Right lung (tissue), 5 donors: ENCODE measurements around the gene SIGLEC1. TPM values are rescaled to one million over a fixed set of nuclear protein-coding genes. Genes with fewer than 3 reads are reported as not detected.

Experiments used
- DNase-seq, 2 donors: peaks; one replicate each; pipeline ENCODE4 v3.0.0-alpha.2; 2013
- polyA plus RNA-seq, 5 donors: library from polyadenylated mRNA; unstranded; fragments of 120-200 nt; gene quantifications; one replicate each; pipeline versions ENCODE4 v1.2.1 to v1.2.3, GENCODE V29; 2013; ENCODE audit warnings: inconsistent platforms in 1 of 5, low replicate concordance in 1 of 5; ENCODE audit not compliant: insufficient read length in 5 of 5, insufficient read depth in 1 of 5

Gene SIGLEC1
- polyA plus RNA-seq, 5 donors = 1.6 to 2.9 (median 2.1) TPM

DNA sequence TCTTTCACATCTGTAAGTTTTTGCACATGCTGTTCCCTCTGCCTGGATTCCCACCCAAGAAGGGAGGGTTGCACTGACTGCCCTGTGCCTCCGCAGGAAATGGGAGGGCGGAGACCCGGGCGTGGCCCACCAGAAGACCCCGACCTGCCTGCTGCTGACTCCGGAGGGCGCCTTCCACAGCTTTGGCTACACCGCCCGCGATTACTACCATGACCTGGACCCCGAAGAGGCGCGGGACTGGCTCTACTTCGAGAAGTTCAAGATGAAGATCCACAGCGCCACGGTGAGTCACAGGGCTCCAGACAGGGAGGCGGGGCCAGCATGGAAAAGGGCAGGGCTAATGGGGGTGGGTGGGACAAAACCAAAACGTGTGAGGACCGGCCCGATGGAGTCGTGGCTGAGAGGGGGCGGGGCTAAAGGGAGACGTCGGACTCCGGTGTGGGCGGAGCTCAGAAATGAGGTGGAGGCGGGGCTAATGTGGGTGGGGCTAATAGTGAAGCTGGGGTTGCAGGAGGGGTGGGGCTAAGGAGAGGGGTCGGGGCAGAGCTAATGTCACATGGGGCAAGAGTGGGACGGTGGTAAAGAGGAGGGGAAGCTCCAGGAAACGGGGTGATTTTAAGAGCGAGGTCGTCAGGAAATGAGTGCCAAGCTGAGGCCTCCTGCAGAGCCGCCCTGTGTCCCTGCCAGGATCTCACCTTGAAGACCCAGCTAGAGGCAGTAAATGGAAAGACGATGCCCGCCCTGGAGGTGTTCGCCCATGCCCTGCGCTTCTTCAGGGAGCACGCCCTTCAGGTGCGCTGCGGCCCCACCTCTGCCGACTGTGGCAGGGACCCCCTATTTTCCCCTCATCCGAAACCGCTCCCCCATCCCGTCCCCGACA lies 32.6 kb upstream of the SIGLEC1 start:
- DNase-seq = no peak

DNA sequence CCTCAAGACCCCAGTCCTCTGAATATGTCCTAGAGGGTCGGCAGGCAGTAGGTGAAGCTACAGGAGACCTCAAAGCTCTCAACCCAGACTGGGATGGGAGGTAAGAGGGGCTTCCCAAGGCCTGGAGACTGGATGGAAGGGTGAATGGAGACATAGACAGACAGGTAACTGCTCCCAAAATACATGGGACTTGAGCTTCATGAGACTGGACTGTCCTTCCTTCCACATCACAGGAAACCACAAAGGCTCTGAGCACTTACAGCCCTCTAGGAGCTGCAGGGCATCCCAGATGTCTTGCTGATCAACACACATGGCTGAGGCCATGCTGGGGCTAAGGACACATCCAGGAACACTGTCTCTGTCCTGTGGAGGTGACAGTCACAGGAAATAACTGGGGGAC lies 31.6 kb upstream of the SIGLEC1 start:
- DNase-seq = no peak

DNA sequence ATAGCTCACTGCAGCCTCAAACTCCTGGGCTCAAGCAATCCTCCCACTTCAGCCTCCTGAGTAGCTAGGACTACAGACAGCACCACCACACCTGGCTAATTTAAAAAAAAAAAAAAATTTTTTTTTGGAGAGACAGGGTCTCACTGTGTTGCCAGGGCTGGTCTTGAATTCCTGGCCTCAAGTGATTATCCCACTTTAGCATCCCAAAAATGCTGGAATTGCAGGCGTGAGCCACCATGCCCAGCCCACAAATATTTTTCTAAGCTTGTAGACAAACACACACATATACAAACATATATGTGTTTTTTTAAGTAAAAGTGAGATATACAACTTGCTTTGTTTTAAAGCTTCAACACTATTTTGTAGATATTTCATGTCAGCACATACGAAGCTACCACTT lies 30.9 kb upstream of the SIGLEC1 start:
- no peak for DNase-seq

DNA sequence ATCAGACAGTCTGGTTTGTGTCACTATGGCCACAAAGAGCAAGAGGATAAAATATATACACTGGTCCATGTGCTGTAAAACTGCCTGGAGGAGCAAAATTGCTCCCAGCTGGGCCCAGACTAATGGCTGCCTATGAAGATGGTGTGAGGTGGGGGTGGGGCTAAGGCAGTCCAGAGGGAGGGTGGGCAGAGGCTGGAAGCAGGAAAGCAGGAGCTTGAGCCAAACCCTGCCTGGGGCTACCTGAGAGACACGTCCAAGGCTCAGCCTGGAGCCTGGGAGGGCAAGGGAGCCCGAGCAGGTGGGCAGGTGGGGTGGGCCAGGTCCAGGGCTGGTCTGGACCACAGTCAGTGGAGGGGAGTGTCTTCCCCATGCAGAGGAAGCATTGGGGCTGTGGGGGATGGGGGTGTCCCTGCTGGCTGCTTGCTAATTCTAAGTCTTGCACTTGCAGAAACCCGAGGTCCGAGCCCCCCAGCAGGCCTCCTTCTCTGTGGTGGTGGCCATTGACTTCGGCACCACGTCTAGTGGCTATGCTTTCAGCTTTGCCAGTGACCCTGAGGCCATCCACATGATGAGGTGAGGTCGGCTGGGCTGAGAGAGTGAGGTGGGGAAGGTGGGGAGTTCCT lies 29.5 kb upstream of the SIGLEC1 start:
- DNase-seq = no peak

DNA sequence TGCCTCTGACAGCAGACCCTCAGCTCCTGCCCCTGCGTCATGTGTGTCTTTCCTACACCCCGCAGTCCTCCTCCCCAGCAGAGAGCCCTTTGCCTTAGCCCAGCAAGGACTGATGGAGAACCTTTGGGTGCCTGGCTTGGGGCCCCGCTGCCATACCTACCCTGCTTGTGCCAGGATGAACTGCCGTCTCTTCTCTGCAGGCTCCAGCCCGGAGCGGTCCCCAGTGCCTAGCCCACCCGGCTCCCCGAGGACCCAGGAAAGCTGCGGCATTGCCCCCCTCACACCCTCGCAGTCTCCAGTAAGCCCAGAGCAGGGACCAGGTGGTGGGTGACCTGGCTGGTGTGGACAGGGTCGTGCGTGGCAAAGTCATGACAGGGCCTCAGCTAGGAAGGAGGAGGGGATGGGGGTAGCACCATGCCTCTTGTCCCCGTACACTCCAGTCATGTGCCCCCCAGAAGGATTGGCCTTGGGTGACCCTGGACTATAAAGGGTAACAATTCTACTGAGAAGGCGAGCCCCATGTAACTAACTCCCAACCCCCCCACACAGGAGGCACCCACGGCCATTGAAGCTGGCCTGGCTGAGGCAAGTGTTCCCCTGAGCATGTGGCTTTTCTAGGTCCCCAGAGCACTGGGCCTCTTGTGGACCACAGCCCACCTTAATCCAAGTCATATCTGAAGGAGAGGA lies 28.4 kb upstream of the SIGLEC1 start:
- DNase-seq = no peak

DNA sequence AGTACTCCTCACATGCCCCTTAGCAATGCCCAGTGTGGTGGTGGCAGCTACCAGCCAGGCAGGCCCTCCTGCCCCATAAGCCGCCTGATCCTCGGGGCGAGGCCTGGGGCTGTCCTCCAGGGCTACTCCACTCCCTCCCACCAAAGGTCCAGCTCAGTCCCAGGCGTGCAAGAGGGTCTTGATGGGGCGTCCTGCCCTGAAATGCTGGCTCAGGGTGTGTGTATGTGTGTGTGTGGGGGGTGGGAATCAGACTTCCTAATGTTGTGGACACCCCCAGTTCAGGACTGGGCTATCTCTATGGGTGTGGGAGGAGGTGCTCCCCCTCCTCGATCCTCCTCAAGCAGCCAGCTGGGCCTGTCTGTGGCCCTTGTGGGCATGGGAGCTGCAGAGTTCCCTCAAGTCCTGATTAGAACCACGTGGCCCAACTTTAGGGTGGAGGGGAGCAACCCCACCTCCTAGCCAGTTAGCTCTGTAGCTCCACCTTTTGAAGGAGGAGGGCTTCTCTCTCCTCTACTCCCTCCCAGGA lies 27.6 kb upstream of the SIGLEC1 start:
- DNase-seq = no peak

DNA sequence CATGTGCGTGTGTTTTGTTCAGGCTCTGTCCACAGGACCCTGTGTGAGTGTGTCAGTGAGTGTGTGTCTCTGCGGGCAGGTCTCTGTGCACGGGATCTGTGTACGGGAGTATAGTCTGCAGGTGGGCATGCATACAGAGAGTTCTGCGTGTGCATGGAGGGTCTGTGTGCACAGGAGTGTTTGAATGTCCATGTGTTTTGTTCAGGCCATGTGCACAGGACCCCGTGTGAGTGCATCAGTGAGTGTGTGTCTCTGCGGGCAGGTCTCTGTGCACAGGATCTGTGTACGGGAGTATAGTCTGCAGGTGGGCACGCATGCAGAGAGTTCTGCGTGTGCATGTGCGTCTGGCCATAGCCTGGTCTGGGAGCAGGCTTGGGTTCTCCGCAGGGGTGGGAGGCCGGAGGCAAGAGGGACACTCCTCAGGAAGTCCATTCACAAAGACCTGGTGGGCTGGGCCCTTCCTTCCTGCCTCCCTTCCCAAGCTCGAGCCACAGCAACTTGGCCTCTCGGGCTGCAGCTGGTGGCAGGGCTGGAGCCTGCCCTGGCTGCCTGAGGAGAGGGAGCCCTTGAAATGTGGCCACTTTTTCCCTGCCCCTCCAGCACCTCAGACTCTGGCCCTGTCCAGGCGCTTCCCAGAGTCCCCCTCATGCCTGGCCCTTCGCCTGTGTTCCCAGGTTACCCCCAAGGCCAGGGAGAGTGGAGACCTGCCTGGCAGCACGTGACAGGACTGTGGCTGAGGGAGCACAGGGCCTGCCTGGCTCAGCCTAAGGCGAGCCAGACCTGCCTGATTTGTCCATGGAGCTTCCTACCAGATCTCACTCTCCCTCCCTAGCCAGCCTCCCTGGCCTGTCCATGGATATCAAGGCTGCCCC lies 26.9 kb upstream of the SIGLEC1 start:
- DNase-seq = no peak

DNA sequence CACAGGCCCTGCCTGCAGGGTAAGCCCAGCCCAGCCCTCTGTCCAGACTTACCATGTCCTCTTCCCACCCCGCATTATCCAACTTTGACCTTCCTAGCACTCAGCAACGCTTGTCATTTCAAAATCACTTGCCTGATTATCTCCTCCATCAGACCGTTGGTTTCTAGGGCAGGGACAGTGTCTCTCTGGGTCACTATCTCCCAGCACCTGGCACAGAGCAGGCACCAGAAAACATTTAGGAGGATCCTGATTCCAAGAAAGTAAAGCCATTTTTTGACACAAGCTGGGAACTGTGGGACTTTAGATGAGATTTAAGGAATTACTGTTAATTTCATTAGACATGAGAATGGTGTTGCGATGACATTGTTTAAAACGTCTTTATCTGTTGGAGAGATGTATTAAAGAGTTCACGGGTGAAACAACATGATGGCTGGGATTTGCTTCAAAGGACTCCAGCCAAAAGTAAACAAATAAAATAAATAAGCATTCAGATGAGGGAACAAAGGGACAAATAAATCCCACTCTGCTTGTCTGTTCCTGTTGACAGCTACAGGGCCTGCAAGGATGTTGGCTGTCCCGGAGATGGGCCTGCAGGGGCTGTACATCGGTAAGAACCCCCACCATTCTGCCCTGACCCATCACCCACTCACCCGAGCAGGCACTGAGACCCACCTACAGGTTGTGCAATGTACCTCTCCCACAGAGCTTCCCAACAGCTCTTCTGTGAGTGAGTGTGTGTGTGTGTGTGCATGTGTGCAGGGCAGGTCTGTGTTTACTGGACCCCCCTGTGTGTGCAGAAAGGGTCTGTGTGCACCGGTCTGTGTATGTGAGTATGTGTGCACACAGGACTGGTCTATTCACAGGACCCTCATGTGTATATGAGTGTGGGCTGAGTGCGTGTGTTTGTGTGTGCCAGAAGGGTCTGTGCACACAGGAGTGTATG lies 26.0 kb upstream of the SIGLEC1 start:
- no peak for DNase-seq

DNA sequence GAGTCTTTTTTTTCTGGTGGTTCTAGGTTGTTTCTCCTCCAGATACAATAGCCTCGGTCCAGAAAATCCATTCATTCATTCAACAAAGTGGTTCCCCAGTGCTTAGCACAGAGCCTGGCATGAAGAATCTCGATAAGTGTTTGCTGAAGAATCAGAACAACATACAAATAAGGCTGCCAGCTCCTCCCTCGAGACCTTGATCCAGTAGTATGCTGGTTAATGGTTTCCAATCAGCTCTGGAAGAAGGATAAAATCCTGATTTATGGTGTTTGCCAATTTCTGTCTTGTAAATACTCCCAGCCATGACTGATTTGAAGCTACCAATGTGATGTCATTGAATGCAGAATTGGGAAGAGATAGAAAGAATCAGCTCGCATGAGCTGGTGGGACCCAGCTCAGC lies 23.4 kb upstream of the SIGLEC1 start:
- no peak for DNase-seq

DNA sequence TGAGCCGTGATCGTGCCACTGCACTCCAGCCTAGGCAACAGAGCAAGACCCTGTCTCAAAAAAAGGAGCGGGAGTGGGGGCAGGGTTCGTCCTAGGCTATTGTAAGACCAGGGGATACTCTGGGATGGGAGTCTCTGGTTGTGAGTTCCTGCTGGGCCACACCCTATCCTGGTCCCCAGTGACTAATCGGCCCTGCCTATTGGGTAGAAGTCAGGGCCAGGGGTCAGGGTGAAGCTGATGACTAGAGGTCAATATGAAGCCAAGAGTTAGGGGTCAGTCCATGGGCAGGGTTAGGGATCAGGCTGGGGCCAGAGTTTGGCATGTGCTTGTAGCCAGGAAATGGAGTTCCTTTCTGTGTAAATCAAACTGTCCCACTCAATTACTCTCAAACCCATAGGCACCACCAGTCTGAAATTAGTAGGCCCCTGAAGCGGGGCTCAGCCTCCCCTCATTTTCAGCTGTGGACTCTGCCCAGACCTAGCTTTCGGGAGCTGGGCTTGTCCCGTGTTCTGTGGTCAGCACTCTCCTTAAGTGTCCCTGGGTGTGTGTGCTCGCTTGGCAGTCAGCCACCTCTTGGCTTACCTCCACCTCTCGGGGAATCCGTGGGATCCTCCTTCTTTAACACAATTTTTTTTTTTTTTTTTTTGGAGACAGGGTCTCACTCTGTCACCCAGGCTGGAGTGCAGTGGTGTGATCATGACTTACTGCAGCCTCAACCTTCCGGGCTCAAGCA lies 21.9 kb upstream of the SIGLEC1 start:
- no peak for DNase-seq

DNA sequence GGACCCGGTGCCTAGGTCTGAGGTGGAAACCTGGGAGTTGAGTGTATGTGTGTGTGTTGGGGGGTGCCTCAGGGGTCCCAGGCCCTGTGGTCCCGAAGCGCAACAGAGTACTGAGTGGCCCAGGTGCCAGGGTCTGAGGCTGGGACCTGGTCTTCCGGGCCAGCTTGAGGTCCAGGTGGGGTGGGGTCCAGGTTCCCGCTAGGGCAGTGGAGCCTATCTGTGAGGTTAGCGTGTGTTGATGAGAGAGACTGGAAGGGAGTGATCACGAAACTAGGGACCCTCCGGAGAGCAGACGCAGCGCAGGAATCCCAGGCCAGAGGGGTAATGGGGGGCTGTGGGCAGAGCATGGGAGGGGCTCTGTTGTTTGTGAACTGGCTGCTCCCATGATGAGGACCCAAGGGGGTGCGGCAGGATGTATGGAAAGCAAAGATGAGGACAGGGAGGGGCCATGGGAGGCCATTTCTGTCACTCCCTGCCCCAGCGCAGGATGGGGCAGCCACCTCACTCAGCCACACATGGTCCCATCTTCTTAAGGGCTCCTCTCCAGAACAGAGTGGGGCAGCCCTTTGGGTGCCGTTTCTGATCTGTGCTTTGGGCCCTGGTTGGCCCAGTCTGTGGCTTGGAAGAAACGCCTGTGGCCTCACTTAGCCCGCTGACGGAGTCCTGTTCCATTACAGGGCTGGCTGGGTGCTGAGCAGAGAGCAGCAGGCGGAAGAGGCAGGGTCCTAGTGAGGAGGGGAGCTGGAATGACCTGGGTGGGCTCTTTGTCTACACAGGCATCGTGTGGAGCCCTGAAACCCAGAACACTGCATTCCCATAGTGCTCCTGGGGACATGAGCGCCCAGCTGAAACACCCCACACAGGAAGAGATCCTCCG lies 21.0 kb upstream of the SIGLEC1 start:
- no peak for DNase-seq

DNA sequence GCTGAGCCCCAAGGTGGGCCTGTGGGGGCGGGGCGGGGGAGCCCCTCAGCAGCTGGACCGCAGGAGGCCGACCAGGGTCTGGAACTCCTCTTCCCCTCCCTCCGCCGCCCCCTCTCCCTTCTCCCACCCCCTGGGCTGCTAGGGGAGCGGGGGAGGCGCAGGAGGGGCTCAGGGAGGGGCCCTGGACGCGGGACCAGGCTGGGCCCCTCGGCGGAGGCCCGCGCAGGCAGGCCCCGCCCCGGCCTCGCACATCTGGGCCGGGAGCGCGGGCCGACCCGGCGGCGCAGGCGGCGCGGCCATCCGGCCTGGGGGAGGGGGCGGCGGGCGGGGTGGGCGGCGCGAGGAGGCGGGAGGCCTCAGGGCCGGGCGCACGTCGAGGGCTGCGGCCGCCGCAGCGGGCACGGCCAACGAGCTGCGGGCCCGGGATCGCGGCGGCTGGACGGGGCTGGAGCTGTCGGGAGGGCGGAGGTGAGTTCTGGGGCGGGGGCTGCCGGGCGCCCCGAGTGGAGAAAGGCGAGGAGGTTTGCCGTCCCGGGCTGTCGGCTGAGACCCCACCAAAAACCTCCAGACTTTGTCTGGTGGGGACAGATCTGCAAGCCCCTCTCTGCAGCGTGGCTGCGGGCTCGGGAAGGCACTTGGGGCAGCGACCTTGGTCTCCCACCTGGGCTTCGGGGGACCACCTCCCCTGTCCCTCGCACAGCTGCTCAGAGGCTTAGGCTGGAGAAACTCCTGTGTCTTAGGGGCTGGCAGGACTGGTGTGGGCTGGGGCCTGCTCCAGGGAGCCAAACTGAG lies 20.1 kb upstream of the SIGLEC1 start, which contains the start of gene HSPA12B:
HSPA12B (plus strand) TSS at position 359 of the 792 bp plus-strand sequence. CDS start 5,990 bp downstream, outside the sequence.
- peak in 1 of 2 donors; percentile 57 for DNase-seq

DNA sequence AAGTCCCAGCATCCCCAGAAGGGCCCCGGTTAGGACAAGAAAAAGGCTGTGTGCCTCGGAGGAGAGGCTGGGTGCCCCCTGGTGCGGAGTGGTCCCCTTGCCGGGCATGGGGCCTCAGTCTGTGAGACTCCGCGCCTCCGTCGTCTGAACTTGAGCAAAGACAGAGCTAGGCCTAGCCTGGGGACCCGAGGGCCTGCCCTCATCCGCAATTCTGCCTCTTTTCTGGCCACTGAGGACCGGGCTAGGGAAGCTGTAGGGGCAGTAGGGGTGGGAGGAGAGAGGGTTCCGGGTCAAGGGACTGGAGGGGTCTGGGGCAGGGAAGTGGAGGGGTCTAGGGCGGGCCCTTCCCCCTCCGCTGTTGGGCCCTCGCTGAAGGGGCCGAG lies 19.5 kb upstream of the SIGLEC1 start:
- DNase-seq = no peak

DNA sequence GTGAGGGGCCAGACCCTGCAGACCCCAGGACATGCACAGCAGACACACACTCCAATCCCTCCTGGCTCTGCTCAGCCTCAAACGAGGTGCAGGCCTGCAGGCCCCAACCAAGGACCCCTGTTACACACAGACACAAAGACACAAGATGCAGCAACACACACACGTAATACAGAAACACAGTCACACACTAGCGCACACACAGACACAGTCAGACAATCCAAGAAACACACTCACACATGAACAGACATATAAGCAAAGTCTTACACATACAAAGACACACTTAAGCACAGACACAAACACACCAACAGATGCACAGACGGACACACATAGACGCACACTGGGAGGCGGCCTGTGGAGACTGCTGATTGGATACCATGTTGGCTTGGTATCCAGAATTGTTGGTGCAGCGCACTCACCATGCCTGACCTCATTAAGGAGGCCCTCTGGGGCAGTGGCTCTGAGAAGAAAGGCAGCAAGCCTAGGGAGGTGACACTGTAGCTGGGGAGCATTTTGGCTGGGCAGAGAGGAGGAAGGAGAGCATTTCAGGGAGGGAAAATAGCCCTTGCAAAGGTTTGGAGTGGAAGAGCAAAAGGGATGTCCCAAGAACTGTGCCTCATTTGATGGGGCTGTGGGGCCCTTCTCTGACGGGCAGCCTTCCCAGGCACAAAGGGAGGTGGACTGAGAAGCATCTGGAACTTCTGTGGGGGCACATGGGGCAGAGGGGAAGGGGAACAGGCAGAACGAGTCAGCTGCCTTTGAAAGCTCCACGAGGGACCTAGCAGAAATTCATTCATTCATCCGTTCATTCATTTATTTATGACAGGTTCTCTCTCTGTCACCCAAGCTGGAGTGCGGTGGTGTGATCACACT lies 18.6 kb upstream of the SIGLEC1 start:
- no peak for DNase-seq

DNA sequence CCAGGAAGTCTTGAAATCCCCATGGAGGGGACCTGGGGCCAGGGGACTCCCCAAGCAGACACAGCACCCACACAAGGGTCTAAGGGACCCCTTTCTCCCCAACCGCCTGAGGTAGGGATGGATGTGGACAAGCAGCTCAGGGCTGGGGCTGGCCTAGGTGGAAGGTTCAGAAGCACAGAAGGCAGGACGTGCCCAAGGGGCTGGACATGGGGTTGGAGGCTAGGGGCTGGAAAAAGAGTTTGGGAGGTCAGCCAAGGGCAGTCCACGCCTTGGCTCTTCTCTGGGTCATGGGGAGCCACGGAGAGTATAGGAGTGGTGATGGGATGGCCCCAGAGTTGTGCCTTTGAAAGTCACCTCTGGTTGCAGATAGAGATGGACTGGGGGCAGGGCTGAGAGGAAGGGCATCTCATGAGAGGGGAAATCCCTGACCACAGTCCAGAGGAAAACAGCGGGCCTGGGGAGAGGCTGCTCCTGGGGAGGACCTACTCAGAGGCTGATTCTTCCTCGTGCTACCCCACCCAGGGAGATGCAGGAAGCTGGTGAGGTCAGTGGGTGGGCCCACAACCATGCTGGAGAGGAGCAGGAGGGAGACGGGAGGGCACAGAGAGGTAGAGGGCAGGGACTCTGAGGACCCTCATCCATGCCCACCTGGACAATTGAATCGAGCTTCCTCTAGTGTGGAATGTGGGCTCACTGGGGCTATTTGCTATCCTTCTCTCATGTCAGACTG lies 17.6 kb upstream of the SIGLEC1 start:
- DNase-seq = no peak

DNA sequence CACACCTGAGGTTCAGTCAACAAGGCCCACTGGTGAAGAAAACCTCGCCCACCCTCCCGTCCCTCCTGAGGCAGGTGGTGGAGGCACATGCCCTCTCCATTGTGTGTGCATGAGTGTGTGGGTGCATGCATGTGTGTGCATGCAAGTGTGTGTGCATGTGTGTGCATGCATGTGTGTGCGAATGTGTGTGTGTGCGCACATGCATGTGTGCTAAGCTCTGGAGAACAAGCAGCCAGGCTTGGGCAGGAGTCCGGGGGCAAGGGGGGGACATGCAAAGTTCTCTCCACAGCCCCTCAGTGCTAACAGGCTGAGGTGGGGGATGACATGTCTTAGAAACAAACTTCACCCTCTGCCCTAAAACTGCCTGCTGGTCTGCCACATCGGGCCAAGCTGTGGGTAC lies 17.0 kb upstream of the SIGLEC1 start:
- no peak for DNase-seq
